Brain pericyte (primary cell): ENCODE data around the gene ARHGAP23.
A peak's percentile ranks its signal among the peaks of the same experiment; 100 is the strongest.
"Not testable (repeated sequence)": the region's sequence is repeated elsewhere in the genome, so short reads cannot be mapped to it uniquely, and the experiment has no call there.

Experiments
- DNase-seq: peaks from one replicate; pipeline ENCODE4 v3.0.0-alpha.2; 2012; ENCODE audit warnings: low read depth, low spot score

ARHGAP23 gene

DNA sequence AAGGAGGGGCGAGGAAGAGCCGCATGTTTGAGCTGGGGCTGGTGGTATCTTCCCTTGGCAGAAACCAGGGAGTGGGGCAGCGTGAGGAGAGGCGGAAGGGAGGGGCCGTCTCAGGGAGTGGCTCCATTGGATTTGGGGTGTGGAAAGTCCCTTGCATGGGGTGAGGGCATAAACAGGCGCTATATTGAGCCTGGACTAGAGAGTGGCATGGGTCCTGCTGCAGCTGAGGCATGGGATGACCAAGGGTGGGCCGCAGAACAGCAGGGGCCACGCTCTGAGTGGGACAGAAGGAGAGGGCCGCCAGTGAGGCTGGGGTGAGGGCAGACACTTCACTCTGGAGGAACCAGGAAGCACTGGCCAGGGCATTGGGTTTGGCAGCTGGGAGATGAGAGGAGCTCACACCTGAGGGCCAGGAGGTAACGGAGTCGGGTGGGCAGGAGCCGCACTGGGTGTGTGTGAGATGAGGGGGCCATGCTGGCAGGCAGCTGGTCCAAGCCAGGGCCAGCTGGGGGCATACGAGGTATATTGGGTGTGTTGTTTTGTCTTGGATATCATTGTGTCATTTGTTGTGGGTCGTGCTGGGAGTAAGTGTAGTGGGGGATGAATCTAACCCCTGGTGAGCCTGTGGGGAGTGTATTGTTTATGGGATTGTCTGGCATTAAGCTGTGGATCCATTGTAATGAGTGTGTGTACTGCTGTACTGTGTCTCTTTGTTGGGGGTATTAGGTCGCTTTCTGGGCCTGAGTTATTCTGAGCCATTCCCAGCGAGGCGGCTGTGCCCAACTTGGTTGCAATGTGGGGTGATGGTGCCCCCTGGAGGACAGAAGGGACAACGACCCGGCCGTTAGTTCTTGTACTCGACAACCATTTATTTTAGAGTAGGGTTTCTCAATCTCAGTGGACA lies 56.2 kb downstream of the ARHGAP23 start:
- peak; percentile 39 for DNase-seq

DNA sequence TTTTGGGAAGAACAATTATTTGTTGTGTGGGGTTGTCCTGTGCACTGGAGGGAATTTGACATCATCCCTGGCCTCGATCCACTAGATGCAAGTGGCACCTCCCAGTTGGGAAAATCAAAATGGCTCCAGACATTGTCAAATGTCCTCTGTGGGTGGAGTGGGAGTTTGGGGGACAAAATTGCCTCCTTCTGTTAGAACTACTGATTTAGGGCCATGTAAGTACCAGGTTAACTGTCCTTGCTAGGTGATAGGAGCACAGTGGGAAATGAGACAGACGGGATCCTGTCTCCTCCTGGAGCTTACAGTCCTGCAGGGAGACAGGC lies 56.8 kb downstream of the ARHGAP23 start:
- DNase-seq, result no peak

DNA sequence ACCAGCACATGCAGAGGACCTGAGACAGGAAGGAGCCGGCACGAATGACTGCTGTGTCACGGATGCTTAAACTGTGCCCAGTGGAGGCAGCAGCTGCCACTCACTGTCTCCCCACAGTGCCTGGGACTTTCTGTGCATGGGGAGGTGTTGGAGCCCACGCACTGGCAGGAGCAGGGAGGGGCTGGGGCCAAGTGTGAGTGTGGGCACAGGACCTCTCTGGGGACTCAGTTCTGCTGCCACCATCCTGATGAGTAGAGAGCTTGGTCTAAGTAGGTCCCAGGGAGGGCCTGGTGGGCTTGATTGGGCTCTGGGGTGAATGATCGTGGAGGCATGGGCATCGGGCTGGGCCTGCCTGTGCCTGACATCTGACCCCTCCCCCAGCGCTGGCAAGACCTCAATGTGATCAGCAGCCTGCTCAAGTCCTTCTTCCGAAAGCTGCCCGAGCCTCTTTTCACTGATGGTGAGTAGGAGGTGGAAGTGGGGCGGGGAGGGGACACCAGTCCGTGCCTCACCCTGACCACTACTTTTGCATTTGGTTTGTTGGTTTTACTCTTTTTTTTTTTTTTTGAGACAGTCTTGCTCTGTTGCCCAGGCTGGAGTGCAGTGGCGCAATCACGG lies 57.5 kb downstream of the ARHGAP23 start:
- not testable (repeated sequence) for DNase-seq

DNA sequence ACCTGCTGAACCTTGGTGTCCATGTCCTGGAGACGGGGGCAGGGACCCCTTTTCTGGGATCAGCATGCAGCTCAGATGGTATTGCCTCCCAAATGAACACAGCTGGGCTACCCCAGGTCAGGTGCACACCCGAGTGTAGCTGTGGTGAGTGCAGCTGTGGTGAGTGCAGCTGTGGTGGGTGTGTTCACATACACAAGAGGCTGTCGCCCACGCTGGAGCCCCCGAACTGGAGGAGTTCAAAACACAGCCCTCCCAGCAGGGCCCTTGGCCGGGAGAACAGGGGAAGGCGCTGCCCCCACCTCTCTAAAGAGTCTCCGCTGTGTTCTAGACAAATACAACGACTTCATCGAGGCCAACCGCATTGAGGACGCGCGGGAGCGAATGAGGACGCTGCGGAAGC lies 61.5 kb downstream of the ARHGAP23 start:
- not testable (repeated sequence) for DNase-seq

DNA sequence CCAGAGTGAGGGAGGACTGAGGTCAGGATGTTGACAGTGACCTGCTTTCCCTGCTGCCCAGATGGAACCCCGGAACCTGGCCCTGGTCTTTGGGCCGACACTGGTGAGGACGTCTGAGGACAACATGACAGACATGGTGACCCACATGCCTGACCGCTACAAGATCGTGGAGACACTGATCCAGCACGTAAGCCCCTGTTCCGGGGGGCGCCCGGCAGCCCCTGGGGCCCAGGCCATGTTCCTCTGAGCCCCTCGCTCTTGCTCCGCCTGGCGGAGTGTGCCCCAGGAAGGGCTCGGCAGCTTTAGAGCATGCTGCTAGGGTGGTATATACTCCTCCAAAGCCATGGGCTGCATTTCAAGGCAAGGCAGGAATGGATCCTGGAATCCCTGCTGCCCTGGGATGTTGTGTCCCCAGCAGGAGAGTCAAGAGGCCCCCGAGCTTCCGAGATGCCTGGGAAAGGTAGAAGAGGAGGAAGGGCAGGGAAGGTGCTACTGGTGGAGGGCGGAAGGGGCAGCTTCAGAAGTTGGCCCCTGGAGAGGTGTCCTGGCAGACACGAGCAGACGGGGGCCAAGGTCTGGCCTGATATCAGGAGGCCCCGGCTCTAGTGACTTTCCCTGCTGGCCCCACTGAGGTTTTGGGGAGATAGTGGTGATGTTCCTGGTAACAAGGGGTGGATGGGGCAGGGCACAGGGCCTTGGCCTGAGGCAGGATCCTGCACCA lies 63.2 kb downstream of the ARHGAP23 start:
- DNase-seq, result not testable (repeated sequence)

DNA sequence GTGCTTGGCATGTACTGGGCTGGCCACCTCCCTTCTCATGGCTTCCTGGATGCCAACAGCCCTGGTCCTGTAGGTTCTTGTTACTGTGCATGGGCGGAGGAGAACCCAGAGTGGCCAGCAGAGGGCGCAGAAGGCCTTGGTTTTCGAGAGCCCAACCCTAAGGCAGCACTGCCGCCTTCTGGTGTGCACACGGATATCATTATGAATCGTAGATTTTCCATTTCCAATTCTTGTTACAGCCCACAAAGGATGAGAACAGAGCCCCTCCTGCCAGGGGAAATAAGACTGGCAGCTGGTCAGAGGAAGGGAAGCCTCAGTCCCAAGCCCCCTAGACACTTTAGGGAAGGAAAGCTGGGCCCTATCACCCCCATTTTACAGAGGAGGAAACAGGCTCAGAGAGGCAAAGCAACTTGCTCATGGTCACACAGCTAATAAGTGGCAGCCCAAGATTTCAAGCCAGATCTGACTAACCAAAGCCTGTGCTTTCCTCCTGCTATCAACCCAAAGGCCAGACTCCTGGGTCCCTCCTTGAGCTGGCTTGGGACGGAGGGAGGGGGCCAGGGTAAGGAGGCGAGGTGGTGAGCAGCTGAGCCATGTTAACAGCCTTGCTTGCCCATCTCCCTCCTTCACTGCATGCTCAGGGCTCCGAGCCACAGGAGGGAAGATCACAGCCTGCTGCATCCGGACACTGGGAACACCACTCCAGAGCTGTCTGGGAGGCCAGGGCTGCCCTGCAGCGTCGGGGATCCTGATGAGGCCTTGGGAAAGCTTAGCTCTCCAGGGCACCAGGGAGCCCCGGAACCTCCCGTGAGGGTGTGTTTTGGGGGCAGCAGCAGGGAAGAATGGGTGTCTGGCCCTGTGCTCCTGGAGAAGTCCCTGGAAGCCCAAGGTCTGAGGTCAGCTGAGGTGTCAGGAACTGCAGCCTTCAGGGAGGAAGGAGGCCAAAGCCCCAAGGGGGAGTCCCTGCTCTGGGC lies 64.1 kb downstream of the ARHGAP23 start:
- not testable (repeated sequence) for DNase-seq

DNA sequence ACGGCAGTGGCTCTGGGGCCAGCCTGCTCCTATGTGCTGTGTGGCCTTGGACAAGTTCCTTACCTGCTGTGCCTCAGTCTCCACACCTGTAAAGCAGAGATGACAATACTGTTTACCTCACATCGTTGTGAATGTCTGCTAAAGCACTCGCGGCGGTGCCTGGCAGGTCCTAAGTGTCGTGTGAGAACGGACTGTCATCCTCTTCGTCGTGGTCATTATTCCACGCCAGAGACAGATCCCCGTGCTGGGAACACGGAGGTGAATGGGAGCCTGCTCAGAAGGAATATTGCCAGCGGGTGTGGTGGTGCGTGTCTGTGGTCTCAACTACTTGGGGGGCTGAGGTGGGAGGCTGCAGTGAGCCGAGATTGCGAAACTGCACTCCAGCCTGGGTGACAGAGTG lies 65.9 kb downstream of the ARHGAP23 start:
- not testable (repeated sequence) for DNase-seq

DNA sequence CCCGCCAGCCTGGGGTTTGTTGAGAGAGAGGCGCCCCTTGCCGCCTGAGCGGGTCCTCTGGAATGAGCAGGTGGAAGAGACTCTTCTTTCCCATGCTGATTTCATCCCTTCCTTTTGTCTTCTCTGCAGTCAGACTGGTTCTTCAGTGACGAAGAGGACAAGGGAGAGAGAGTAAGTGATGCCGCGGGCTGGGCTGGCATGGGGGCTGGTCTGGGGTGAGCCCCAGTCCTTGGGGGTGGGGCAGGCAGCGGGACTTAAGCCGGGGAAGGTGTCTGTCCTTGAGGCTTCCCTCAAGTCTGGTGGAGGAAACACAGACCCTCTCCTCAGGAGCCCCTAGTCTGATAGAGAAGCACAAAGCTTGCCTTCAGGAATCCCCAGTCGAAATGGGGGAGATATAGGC lies 69.4 kb downstream of the ARHGAP23 start:
- DNase-seq, result not testable (repeated sequence)

DNA sequence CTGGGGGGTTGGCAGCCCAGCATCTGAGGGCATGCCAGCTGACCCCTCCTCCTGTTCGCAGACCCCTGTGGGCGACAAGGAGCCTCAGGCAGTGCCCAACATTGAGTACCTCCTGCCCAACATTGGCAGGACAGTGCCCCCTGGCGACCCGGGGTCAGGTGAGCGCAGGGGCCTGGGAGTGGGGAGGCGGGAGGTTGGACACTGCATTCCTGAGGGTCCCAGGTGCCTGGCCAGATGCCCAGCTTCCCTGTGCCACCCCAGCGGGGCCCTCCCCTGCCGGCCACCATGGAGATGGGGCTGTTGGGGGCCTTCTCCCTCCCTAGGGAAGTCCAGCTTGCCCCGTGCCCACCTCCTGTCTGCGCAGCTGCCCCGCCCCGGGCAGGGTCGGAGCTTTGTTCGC lies 70.1 kb downstream of the ARHGAP23 start:
- DNase-seq, result no peak

DNA sequence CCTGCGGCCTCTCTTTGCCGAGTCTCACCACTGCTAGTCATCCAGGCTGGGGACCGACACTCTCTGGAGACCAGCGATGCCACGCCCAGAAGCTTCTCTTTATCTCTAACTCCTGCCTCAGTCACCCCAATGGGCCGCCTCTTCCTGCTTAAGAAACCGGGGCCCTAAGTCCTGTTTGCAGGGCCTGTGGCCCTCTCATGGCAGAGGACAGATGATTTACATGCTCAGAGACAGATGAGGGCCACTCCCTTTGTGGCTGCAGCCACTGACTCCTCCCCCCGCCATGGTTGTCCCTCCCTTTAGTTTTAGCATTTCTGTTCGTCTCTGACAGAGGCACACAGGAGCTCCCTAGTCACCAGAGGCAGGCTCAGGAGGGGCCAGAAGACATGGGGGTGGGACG lies 71.0 kb downstream of the ARHGAP23 start:
- DNase-seq, result not testable (repeated sequence)

DNA sequence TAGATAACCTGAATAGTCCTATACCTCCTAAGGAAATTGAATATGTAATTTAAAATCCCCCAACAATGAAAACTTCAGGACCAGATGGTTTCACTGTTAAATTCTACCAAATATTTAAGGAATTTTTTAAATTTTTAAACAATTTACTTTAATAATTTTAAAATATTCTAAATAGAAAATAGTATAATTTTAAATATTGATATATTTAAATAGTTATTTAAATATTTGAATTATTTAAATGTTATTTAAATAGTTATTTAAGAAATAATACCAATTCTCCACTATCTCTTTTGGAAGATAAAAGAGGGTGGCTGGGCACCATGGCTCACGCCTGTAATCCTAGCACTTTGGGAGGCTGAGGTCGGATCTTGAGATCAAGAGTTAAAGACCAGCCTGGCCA lies 73.5 kb downstream of the ARHGAP23 start:
- not testable (repeated sequence) for DNase-seq

DNA sequence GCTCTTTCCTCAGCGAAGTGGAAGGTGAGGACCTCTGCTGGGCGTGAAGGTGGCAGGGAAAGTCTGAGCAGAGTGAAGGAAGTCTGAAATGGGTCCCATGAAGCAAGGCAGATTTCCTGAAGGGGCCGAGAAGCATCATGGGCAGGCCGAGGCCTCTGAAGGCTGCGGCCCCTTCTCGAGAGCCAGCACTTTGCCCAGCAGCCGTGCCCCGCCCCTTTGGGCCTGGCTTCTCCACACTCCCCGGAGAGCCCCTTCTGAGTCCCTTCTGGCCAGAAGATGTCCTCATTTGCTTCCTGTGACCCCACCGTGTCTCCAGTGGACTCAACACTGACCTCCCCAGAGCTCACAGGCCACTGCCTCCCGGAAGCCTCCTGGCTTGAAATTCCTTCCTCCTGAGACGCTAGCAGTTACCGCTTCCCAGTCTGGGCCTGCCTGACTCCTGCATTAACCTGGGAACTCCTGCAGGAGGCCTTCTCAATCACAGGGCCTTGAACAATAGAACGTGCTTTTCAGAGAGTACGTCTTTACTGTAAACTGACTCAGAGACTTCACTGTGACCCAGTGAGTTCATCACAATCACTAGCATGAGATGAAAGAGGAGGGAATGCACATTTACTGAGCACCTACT lies 75.1 kb downstream of the ARHGAP23 start:
- DNase-seq, result not testable (repeated sequence)

DNA sequence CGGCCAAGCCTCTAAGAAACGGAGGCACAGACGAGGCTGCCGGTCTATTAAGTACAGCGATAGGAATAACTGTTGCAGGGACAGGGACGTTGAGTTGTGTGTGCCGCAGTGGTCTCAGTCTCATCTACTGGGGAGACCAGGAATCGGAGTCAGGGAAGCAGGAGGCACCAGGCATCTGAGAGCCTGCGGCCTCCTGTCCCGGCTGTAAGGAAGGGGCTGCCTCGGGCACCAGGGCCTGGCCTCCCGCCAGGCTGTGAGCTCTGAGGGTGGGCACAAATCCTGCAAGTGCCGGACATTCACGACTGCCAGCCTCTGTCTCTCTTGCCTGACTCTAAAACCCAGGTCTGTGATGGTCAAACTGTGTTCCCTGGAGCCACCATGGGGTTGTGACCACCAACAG lies 76.0 kb downstream of the ARHGAP23 start:
- no peak for DNase-seq

DNA sequence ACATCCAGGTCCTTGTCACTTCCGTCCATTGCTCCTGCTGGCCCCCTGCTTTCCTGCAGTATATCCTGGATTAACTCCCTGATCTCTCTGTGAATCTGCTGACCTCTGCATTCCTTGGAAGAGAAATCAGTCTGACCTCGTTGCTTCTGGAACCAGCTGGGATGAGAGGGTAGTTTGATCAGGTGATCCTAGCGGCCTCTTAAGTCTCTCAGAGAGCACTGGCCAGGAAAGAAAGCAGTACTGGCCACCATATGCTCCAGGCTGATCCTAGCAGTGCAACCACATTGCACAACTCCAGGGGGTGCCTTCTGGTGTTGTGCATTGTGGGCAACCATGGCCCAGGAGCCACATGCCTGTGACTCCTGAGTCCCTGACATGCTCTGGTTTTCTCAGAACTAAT lies 79.2 kb downstream of the ARHGAP23 start:
- no peak for DNase-seq

DNA sequence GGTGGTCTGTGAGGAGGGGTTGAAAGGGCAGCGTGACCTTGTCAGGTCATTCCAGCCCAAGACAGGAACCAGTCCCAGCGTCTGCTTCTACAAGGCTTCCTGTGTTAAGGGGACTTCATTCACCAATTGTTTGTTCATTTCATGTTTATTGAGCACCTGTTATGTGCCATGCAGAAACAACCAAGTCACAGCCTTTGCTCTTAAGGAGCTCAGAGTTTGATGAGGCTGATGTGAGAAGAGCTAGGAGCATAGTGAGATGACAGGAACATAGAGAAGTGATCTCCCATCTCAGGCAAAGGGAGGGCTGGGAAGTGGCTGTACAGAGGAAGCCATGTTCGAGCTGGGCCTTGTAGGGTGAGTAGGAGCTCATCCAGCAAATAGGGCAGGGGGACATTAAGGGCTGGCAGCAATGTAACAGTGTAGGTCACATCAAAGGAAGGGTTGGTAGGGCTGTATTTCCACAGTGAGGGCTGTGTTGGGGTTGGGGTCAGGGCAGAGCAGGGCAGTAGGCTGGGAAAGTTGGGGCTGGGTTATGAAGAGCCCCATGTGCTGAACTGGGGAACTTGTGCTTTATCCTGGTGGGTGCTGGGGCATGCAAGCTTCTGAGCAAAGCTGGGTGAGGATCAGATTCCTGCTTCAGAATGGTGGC lies 79.8 kb downstream of the ARHGAP23 start:
- DNase-seq, result no peak

DNA sequence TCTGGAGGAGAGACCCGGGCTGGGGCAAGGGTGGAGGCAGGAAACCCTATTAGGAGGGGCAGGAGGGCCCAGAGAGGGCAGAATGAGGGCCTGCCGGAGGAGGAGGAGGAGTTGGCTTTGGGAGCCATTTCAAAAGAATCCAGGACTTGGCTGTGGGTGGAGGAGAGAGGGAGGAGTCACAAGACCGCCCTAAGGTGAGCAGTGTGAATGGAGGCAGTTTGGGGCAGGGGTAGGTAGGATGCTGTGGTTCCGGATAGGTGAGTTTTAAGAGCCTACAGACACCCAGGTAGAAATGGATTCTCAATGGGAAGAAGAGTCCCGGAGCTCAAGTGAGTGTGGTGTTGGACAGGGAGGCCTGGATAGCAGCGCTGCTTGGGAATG lies 80.3 kb downstream of the ARHGAP23 start:
- DNase-seq, result no peak

DNA sequence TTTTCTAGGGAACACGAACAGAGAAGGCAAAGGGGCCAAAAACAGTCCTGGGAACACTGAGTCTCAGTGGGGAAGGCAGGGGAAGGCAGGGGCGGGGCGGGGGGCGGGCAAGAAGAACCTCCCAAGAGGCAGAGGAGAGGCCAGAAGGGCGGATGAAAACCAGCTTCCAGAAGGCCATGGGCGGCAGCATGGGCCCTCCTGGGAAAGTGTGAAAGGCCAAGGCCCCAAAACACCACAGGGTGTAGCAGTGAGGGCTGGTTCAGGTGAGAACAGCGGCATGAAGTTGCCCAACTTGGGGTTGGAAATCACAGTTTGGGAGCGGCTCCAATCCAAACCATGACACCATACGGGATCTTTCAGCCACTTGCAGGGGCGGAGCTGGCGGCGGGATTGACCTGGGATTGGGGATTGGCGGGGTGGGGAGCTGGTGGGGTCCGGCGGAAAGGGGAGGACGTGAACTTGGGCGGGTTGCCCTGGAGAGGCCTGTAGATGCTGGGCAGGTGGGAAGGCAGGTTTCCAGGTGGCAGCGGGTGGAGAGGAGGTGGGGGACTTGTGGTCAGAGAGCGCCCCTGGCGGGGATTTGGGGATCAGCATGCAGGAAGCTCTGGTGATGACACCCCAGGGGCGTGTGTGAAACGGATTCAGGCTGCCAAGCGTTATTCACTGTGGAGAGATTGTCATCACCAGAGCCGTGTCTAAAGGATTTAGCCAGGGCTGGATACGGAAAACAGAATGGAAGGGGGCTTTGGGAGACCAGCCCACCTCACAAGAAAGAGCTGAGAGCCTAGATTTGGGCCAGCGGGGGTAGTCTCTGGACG lies 80.9 kb downstream of the ARHGAP23 start:
- DNase-seq, result peak; percentile 59

DNA sequence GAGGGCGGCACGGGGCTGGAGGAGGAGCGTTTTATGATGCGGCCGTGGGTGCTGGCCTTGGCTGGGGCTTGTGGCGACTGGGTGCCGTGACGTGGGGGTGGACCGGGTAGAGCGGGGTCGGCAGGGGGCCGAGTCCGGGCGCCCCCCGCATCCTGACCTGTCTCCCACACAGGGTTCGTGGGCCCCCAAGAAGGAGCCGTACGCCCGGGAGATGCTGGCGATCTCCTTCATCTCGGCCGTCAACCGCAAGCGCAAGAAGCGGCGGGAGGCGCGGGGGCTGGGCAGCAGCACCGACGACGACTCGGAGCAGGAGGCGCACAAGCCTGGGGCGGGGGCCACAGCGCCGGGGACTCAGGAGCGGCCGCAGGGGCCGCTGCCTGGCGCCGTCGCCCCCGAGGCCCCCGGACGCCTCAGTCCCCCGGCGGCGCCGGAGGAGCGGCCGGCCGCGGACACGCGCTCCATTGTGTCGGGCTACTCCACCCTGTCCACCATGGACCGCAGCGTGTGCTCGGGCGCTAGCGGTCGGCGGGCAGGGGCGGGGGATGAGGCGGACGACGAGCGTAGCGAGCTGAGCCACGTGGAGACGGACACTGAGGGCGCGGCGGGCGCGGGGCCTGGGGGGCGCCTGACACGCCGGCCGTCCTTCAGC lies 81.6 kb downstream of the ARHGAP23 start:
- no peak for DNase-seq
